HG02885 (cell line): ENCODE measurements around the gene ARVCF.
A peak's percentile ranks its signal among the peaks of the same experiment; 100 is the strongest.

Experiments used
- ATAC-seq: cut with Tn5 transposase; IDR thresholded peaks from one replicate; pipeline ENCODE4 v1.9.1; 2021; ENCODE audit warnings: mild to moderate bottlenecking; ENCODE audit not compliant: unreplicated experiment, poor library complexity

The ARVCF gene

GRCh38 chr22:19988965-19989724 lies 27.5 kb downstream of the ARVCF start:
- no peak for ATAC-seq

GRCh38 chr22:19988331-19988808 lies 28.3 kb downstream of the ARVCF start:
- ATAC-seq: no peak

- ATAC-seq: no peak
These were observed 29.0 kb downstream of the ARVCF start for GRCh38 chr22:19987394-19988306.

GRCh38 chr22:19986410-19987341 lies 29.9 kb downstream of the ARVCF start:
- ATAC-seq: peak; percentile 68

DNA sequence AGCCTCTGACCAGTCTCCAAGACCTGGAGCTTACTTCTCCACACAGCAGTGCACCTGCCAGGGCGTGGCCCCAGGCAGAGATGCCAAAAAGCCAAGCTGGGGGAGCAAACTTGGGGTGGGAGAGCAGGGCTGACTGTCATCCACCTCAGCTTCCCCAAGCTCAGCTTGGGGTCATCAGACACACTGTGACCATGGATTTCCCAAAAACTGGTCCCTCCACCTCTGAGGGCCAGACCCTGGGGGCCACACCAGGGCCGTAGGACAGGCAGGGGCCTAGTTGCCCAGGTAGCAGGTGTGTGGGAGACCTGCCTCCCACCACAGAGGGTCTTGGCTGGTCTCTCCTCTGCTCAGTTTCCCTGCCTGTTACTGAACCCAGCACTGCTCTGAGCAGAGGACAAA lies 30.6 kb downstream of the ARVCF start:
- ATAC-seq: no peak

- ATAC-seq: no peak
These were observed 31.5 kb downstream of the ARVCF start for GRCh38 chr22:19984851-19985811.

DNA sequence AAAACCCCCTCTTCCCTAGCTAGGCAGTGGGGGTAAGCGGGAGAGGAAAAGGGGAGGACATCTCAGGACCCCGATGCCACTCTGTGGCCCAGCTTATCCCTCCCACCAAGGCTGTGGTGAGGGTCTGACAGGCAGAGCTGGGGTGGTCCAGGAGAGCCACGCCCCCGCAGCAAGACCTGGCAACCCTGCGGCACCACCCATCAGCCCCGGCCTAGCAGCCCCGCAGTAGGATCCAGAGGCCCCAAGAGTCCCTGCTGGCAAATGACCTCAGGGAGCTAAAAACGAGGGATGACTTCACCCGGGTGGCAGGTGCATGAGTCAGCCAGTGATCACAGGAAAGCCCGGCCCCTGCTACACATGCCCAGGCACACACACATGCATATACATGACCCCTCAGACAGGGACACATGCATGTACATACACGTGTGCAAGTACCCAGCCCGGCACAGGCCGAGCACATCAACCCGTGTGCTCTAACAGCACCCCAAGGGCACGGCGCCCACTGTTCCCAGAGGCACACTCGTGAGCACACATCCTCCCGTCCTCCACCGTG lies 32.3 kb downstream of the ARVCF start:
- no peak for ATAC-seq

GRCh38 chr22:19983741-19984140 lies 32.9 kb downstream of the ARVCF start:
- no peak for ATAC-seq

DNA sequence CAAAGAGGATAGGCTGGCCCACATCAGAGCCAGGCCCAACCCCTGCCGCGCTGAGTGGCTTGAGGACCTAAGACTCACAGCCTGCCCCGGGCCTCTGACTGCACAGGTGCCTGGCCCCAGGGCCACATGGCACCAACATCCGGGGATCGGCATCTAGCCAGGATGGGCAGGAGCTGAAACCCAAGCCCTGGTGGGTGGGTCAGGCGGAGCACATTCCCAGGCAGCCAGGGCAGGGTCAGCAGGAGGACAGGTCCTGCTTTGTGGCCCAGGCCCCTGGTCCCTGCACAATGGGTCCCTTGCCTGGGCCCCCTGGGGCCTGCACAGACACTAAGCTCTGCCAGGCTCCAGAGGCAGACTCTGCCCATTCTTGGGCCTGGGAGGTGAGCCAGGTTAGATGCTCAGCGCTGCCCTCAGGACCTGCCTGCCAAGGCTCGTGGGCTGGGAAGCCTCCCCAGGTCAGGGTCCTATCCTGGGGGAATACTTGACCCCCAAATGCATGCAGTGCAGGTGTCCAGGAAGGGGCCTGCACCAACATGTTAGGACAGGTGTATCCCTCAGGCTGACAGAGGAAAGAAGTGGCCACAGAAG lies 33.5 kb downstream of the ARVCF start:
- ATAC-seq: no peak

DNA sequence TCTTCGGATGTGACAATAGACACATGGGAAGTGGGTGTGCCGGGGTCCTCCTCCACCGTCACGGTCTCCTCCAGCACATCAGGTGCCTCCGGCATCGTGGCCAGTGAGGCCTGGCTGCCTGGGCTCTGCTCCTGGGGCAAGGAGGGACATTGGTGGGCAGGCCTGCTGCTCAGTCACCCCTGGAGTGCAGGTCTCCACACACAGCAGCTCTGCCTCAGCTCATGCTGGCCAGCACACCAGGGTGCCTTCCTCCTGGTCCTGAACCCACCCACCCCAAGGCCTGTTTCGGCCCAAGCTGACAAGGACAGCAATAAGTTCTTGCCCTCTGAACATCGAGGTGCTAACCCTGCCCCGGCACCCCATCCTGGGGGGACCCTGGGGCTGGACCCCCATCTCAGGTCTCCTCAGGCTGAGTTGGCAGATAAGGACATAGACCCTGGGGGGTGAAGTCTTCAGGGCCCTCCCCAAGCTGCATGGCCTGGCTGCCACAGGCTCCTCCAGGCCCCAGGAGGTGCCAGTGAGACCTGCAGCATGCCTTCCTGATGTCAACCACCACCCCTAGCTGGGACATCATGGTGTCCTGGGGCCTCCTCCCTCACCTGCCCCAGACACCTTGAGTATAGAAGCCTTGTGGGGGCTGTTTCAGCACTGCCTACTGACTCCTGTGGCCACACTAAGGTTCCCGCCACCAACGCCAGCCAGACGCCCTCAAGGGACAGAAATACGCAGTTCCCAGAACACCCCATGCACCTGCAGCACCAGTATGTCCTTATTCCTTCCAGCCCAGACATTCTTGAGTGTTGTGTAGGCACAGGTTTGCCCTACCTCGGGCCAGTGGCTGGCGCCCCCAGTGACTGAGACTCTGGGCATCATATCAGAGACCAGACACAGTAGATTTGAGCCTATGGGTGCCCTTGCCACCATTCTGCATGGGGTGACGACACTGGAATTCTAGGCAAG lies 34.4 kb downstream of the ARVCF start:
- ATAC-seq: no peak

DNA sequence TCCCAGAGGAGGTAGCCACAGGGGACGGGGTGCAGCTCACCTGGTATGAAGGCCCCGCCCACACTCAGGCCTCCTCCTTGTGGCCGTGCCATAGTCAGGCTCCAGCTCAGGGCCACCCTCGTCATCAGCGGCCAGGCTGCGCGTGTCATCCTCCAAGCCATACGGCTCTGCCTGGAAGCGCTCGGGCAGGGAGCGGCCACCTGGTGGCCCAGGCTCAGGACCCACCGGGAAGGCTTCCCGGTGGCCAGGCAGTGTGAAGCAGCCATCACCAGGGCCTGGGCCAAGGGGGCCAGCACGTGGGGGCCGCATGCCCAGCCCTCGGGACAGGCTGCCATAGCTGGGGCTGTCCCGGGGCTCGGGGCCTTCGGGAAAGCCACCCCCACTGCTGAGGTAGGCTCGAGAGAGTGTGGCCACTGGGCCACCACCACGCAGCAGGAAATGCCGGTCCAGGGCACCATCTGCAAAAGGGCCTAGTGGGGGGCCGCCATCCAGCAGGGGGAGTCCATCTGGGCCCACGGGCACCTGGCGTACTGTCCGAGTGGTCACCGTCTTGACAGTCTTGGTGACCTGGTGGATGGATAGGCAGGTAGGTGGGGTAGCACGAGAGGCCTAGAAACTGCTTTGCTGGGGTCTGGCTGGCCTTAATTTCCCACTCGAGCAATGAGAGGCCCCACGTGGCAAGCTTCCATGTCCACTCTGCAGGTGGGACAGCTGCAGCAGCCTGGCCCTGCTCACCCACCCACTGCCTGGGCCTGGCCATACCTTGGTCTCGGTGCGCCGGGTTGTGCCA lies 35.3 kb downstream of the ARVCF start:
- ATAC-seq: no peak

- no peak for ATAC-seq
These were observed 35.9 kb downstream of the ARVCF start for GRCh38 chr22:19980766-19981165.

DNA sequence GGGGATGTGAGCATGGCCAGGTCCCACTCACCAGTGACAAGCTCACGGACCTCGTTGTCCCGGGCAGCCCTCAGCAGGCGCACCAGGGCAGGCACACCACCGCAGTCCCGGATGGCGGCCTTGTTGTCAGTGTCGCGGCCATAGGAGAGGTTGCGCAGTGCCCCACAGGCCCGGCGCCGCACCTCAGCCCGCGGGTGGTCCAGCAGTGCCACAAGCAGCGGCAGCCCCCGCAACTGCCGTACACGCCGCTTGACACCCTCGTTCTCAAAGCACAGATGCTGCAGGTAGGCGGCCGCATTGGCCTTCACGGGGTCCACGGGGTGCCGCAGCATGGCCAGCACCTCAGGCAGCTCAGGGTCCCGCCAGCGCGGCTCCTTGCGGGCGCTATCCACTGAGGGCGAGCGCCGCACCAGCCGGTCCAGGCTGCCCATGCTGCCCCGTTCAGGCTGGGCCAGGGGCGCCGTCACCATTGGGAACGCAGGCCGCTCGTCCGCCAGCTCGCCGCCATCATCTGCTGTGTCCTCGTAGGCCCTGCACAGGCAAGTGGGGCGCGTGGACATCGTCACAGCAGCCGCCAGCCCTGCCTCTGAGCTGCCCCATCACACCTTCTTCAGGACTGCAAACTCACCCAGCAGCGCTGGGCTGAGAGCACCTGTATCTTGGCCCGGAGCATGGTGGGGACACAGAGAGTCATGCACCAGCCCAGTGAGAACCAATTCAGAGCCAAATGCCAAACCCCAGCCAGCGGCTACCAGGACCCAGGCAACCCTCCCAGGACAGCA lies 36.7 kb downstream of the ARVCF start:
- ATAC-seq: no peak

DNA sequence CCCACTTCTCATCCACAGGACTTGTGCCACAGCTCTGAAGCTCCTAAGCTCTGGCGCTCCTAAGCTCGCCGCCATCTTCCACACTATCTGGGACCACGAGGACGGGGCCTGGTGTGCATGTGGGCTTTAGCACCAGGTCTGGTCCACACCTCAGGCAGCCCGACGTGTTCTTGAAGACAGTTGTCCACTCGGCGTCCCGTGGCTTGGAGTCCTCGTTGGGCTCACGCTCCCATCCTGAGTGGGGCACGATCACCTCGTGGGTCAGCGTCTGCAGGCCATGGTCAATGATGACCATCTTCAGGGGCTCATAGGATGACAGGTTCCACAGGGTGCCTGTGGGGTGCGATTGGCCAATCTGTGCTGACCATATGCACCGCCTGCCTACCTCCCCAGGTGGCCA lies 37.9 kb downstream of the ARVCF start:
- no peak for ATAC-seq

GRCh38 chr22:19977296-19978243 lies 39.1 kb downstream of the ARVCF start:
- ATAC-seq: no peak
